ENCODE data around the gene TMOD2.
A peak's percentile ranks its signal among the peaks of the same experiment; 100 is the strongest.

The TMOD2 gene

DNA sequence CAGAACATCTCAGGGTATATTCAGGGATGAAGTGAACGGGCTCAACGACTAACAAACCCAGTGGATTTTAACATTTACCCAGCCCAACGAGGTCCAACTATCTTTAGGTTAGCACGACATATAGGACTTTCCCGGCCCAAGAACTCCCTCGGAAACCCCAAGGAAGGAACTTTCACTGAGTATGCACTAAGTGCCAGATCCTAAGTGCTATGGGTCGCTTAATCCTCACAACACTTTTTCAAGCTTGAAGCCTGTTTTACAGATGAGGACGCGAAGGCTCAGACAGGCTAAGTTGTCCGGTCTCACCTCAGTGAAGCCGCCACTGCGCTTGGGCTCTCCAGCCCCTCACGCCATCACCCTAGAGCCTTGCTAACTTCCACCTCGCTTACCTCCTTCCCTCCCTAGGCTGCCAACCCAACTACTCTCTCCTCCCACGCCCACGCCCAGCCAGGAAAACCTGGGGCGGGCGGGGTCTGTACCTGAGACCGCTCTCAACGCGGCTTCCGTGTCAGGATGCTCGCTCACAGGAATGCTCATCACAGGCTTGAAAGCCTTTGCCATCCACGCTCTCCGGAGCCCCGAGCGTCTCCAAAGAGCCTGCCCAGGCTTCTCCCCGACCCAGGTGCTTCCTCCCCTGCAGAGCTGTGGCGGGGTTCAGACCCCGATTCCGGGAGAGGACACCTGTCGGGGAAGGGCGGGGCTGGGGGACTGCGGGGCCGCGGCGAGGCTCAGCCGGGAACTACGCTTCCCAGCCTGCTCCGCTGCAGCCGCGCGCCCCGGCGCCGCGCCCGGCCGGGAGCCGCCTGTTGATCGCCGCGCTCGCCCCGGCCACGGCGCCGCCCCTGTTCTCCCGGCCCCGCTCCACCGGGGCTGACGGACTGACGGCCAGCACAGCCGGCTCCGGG, at the start of gene TMOD2:
TMOD2 (plus strand) TSS at position 806 of the 905 bp plus-strand sequence. CDS start 14,845 bp downstream, outside the sequence.
- peak; percentile 54 for DNase-seq (ENCODE audit: low spot score)

DNA sequence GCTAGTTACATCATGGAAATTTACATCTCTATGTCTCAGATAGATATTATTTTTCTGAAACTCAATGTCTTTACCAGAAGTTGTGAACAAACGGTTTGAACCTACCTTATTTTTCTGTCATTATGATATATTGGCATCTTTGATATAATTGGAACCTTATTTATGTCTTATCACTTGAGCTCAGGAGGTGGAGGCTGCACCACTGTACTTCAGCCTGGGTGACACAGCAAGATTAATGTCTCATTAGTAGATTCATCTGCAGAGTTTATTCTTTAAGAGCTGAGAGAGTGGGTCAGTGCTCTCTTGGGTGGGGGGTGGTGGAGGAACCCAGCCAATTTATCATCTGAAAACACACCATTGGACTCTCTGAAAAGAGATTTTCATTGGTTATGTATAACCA, 48.7 kb upstream of the TMOD2 start:
- DNase-seq (ENCODE audit: low spot score) = no peak

DNA sequence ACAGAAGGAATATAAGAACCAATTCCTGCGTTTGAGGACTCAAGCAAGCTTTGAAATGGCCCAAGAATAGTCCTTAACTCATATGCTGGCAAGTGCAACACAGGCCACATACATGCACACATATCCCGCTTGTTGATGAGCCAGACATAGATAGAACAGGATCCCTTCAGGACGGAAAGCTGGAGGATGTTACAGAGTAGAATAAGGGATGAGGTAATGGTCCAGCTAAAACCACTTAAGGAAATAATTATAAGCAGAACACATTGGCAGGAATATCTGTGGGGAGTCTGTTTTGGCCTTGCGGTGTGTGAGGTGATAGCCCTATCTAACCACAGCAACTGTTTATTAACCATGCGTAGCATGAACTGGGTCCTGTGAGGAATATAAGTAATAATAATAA, 45.1 kb upstream of the TMOD2 start:
- DNase-seq (ENCODE audit: low spot score) = no peak

DNA sequence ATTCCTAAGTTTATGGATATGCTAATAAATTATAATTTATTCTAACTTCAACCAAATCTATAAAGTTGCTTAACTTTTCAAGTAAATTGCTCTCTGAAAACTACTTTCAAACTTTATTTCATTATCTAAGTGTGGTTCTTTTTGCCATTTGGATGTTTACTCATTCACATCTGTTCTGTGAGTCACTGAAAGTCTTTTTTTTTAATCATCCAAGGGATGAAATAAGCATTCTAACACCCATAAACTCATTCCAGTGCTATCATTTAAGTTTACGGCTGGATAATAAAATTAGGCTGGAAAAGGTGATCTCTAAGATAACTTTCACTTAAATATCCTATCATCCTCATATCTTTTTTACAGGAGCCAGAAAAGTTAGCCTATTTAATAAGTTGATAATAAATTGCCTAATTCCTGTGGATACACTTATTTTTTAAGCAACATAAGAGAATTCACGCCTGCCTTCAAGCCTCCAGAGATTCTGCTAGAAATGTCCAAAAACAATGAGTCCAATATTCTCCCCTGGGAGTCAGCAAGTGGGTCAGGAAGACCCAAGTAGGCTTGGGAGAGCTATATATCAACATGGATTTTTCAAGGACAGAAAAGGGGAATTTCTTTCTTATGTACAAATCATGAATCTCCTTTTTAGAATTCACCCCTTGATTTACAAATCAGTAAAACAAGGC, 44.3 kb upstream of the TMOD2 start:
- no peak for DNase-seq (ENCODE audit: low spot score)

DNA sequence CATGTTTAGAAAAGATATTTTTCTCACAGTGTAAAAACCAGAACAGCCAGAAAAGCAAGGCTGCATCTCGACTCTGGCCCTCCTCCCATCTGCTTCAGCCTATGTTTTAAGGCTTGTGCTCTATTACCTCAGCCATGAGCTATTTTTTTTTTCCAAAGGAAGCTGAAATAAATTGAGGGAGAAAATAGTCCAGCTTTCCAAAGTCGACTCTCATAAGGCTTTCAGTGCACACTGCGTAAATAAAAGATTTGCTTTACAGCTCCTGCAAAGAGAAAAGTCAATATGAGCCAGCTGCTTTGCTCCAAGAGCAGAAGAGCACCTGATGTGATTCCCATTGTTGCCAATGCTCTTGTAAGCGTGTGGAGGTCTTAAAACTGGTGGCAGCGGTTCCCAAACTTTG, 43.4 kb upstream of the TMOD2 start:
- DNase-seq (ENCODE audit: low spot score) = no peak

DNA sequence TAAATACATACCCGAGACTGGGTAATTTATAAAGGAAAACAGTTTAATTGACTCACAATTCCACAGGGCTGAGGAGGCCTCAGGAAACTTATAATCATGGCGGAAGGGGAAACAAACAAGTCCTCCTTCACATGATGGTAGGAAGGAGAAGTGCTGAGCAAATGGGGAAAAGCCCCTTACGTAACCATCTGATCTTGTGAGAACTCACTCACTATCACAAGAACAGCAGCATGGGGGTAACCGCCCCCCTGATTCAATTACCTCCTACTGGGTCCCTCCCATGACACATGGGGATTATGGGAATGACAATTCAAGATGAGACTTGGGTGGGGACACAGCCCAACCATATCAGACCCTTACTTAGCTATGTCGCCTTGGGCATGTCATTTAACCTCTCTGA, 42.4 kb upstream of the TMOD2 start:
- DNase-seq (ENCODE audit: low spot score) = no peak

DNA sequence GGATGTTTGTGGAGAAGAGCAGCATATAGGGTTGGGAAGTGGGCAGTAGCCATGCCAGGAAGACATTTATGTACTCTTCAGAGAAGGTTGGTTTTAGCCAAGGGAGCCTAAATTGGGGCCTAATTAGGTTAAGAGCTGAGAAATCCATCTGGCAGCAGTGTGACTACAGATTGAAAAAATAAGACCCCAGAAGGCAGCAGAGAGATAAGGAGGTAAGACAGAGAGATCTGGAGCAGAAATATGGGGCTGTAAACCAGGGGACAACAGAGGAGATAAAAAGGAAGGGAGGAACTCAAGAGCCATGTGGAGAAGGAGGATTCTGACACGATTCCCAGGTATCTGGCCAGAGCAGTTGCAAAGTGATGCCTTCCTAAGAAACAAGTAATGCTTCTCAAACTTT, 37.2 kb upstream of the TMOD2 start:
- DNase-seq (ENCODE audit: low spot score) = no peak

DNA sequence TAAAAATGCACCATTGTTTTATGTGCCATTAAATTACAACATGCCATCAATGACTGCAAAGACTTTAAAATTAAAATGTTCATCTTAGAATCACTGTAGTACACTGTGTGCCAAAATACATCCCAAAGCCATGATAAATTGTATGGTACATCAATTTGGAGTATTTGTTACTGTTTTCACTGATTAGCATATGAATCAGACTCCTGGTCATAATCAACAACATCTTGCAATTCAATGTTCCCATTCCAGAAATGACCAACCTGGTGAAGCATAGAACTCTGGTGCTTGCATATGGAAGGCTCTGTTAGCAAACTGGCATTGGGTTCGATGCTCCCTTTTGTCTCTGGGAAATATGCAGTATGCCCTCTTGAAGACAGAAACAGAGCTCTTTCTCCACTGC, 36.5 kb upstream of the TMOD2 start:
- DNase-seq (ENCODE audit: low spot score) = no peak

DNA sequence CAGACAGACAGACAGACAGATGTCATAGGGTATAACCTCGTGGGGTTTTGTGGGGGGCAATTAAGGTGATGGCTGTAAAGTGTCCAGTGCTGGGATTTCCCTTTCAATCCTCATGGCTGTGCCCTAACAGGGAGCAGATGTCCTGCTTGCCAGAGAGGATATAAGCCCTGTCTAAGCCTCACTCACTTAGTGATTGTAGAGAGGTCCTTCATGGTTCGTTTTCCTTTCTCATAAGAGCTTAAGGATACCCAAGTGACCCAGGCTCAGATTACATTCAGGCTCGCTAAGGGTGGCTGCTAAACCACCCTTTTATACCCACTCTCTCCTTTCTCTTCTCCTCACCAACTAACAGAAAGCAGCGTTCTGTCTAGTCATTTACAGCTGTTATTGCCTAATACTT, 33.2 kb upstream of the TMOD2 start:
- no peak for DNase-seq (ENCODE audit: low spot score)

DNA sequence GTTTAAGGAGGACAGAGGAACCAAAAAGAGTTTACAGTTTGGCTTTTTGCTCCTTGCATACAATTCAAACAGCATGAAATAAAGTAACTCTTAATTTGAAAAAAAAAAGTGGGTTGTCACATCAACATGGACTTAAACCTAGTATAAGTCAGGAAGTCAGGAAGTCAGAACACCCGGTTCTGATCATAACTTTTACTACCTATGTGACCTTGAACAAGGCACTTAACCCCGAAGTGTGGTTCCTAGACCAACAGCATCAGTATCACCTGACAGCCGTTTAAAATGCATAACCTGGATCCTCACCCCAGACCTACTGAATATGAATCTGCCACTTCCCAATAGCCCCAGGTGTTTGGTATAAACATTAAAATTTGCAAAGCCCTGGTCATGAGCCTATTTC, 32.7 kb upstream of the TMOD2 start:
- no peak for DNase-seq (ENCODE audit: low spot score)

DNA sequence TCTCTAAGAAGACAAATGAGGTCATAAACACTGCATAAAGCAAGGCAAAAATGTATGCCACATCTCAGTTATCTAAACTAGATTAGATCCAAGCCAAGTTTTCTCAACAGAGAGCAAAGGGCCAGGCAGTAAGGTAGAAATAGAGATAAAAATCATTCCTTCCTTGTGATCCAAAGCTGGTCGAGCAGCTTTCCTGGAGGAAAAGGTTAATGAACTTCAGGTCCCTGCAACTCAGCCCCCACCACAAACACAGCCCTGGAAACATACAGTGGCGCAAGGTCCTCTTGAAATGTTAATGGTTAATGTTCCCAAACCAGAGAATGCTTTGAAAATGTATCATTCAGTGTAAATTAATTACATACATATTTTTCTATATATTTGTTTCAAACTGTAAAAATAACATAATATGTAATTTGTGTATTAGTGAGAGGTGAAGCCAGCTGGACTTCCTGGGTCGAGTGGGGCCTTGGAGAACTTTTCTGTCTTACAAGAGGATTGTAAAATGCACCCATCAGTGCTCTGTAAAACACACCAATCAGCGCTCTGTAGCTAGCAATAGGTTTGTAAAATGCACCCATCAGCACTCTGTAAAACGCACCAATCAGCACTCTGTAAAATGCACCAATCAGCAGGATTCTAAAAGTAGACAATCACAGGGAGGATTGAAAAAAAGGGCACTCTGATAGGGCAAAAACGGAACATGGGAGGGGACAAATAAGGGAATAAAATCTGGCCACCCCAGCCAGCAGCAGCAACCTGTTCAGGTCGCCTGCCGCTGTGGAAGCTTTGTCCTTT, 31.0 kb upstream of the TMOD2 start:
- DNase-seq (ENCODE audit: low spot score) = no peak

DNA sequence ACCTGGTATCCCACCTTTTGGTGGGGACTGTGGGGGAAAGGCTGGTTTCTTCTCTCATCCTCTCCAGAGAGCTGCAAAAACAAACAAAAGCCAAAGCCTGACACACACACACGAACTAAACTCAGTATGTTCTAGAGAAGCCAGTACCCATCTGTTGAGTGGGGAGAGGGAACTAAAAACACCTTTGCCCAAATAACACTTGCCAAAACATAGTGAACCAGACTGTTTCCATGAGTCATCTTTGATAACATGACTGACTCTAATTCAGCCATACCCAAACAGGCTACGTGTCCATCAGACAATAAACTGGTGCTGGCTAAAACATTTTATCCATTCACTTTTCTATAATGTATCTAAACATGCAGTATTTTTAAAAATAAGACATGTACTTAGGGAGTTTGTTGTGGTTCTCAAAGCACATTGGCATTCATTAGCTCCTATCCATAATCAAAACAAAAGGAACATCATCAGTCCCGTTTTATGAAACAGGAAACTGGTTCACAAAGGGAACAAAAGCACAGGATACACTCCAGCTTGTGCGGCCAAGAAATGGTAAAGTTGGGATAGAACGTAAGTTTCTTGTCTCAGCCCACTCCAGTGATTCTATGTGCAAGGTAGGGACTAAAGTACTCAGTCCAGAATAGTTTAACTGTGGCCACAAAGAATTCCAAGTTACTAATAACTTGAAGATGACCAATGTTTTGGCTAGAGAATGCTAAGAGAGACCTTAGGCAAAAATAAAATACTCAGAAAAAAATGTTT, 30.0 kb upstream of the TMOD2 start:
- DNase-seq (ENCODE audit: low spot score) = no peak

DNA sequence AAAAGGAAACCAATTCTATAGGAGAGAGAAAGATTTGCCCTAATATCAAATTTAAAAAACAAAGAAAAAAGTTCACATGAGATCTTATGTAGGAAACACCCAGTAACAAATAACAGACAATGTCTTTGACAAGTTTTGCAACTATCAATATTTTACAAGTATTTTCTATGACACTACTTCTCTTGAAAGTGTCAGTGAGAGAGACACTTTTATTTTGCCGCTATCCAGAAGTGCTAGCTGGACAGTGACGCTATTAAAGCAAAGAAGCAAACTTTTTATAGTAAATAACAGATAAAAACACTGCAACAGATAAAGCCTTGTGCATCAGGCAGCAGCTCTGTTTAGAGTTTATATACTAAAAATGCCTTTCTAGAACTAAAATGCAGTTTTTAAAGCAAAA, 27.2 kb upstream of the TMOD2 start:
- no peak for DNase-seq (ENCODE audit: low spot score)

DNA sequence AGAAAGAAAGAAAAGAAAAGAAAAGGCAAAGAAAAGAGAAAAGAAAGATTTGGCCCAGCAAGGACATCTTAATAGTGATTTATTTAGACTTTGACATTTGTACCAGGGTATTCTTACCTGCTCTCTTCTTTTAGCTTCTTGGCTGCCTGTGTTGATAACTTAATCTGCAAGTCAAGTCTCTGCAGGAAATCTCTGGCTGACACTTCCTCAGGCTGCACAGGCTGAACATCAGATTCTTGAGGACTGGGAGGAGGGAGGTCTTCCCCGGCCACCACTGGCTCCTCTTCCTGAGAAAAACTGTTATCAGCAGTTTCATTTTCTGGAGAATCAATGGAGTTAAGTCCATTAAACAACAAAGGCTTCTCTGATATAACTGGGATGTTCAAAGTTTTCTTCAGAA, 26.7 kb upstream of the TMOD2 start:
- DNase-seq (ENCODE audit: low spot score) = no peak

DNA sequence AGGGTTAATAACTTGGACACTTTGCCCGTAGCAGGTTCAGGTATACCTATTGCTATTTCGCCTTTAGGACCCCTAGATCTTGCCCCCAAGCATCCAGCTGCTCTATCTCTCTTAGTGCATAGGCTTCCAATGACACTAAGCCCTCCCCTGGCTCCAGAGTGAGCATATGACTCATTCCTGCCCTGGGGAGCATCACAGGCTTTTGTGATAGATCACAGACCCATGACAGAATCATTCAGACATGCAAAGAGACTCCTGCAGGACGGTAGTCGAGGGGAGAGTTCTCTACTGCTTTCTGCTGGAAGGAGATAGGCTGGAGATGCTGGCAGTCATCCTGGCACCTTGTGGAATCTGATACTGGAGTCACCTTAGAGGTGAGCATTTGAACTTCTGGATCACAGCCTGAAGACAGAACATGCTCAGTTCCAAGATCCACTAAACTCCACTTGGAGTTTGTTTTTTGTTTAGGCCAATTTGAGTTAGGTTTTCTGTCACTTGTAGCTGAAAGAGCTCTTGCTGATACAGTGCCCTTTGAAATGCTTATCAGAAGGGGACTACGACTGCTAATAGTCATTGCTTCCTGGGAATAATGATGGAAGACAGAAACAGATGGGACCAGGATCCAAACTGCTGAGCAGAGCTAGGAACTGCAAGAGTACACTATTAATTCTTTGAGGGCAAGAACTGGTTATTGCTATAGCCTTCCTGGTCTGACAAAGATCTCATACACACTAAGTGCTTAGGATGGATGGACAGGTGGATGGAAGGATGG, 24.9 kb upstream of the TMOD2 start:
- no peak for DNase-seq (ENCODE audit: low spot score)

DNA sequence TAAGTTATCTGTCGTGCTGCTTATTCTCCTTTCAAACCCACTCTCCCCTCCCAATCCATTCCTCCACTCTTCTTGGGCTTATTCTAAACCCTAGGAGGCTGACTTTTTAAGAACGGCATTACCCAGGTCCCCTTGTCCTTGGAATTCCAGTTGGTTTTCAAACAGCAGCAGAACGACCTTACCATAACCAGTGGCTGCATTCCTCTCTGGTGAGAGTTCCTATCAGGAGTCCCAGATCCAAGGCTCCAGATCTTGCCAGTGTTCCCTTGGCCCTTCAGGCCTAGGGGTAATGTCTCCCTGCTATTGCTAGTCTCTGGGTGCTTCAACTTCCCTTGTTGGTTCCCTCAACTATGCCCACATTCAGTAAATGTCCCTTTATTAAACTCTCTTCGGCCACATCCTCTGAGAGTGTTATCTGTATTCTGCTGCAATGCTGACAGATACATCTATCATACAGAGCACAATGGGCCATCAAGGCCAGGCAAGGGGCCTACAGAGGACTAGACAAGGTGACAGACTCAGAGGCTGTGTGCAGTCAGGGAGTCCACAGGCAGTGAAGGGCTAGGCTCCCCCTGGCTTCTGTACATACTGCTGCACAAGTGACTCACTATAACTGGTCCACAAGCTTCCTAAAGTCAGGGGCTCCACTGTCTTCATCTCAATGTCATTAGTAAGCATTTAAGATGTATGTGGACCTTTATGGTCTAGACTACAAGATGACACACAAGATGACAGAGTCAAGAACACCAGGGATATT, 24.1 kb upstream of the TMOD2 start:
- no peak for DNase-seq (ENCODE audit: low spot score)

DNA sequence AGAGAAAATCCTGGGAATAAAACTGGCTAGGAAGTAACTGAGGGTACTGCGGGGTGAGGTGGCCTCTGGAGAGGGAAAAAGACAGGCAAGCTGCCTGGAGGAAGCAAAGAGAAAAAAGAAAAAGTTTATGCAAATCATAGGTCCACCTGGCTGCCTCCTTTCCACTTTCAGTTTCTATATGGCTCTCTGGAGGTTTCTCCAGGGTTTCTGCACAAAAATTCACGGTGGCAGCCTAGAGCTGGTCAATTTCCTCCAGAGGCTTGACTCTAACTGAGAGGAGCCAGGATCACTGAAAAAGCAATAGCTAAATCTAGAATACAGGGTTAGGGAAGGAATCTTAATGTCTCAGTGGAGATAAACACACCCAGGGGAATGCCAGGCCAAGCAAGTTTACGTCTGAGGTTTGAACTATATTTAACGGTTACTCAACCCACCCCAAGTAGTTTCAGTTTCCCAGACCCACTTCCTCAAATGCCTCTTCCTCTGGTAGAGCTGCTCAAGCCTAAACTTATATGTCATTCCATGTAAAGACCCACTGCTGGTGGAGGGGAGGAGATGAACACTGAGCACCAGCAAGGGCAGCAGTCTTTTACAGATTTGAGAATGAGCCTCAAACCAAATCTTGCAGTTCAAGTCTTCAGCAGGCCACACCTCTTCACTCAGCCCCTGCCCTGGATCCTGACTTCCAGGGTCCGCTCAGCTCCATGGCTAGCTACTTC, 19.7 kb upstream of the TMOD2 start:
- DNase-seq (ENCODE audit: low spot score) = peak; percentile 70

DNA sequence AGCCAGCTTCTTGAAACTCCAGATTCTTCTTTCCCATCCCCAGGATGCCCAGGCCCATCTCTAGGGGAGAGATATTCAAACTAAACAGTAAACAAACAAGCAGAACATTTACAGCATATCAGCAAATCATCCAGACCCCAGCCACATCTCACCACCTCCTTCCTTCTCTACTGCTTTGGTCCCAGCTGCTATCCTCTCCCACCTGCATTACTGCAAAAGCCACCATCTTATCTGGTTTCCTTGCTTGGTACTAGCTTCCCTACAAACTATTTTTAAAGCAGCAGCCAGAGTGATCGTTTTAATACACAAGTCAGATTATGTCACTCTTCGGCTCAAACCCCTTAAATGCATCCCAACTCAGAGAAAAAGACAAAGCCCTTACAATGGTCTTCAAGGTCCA, 18.8 kb upstream of the TMOD2 start:
- DNase-seq (ENCODE audit: low spot score) = no peak

DNA sequence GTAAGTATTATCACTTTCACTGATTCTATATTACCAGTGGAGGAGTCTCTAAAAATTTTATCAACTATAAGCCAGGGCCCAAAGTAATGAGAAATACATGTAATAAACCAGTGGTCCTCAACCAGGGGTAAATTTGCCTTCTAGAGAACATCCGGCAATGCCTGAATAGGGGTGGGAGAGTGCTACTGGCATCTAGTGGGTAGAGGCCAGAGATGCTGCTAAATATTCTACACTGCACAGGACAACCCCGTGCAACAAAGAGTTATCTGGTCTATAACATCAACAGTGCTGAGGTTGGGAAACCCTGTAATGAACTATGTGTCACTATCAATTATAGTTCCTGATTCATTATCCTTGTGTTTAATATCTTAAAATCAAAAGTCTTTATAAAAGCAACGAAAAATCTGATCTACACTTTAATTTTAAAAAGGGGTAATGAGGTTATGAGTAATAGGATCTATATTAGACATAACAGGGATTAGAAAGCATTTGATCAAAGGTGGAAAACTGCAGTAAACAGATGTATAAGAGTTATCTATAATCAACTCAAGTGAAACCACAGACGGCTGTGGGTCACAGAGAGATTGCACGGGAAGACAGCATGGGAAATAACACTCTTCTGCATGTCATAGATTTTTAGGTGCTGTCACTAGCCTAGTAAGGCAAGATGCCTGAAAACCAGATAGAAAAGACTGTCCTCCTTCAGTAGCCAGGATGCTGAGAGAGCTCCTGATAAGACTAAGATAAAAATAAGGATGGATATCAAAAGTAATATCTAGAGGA, 16.0 kb upstream of the TMOD2 start:
- DNase-seq (ENCODE audit: low spot score) = no peak
